ENCODE data around the gene A2M.
"Not testable (repeated sequence)": the region's sequence is repeated elsewhere in the genome, so short reads cannot be mapped to it uniquely, and the experiment has no call there.

A2M gene

DNA sequence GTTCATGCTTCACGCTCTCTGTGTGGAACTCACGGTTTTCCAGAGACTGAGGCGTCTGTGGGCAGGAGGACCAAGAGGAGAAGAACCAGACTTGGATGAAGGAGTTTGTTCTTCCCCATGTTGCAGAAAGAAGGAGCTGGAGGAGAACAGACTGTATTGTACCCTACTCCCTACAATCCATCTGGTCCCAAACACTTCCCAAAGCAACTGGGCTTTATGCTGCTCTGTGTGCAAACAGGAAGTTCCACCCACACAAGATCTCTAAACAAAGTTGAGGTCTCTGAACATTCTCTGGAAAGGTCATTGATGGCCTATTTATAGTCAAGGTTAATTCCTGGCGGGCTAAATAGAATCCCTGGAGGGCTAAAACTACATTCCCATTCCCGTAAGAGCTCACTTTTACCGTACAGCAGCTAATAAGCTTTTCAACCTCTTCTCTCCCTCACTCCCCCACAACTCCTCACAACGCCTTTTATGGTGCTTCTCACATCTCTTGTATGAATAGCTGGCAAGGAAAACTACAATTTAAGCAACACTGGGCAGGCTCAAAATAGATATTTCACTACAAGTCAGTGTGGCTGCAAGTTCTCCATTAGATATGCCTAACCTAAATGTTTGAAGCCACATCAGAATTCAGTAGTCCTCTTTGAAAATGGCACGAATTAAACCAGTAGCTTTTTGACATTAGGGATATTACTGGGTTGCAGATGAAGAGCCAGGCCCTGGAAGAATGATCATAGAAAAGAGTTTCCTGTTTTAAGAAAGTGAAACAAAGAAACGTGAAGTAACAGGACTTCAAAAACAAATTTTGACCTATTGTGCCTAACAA is at the start of gene A2M:
TSS of gene A2M (minus strand) at position 189 of the 829 bp plus-strand sequence. CDS start at position 119, 70 bp downstream.
- peak; percentile 55 to 80 for DNase-seq

DNA sequence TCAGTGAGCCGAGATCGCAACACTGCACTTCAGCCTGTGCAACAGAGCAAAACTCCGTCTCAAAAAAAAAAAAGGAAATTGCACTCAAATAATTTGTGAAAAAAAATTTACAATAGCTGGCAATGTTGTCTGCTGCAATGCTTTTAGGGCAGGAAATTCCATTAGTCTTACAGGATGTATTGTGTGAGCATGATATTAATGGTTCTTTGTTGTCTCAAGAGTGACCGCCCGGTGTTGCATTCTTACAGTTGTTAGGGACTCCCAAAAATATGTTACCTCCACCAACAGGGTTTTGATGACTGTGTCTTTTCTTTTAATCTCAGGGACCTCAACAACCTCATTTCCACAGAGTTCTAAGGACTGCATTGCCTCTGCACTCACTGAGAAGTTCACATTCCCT is 47.7 kb upstream of the A2M start:
- DNase-seq = no peak

DNA sequence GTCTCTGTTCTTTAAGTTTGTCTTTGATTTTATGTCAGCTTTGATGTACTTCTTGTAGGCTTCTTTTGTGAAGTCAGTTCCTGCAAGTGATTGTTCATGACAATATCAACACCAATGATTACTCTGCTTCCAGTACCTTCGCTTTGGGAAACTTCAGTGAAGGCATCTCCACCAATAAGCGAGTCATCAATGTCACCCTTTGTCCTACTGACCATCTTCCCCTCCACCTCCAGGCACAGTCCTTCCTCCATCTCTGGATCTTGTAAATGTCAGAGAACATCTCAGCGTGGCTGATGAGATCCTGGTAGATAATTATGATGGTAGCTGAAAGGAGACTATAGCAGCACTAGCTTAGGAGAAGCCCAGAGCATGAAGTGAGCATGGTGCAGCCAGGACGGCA is 40.4 kb upstream of the A2M start:
- DNase-seq = peak in 1 of 2 donors; percentile 18

DNA sequence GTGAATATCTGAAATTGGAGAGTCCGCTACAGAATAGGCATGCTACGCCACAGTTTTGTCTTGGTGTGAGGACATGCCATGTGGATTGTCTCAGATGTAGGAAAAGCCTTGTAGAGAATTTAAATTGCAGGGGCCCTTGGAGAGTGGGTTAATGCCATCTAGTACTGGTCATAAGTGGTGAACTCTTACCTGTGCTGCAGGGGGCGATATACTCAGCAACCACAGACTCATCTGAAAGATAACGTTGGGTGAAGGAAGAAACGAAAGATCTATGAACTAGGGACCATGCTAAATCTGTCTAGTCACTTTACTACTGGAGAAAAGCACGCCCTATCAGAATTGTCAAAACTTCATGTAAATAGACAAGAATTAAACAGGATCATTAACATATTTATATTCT is 33.7 kb upstream of the A2M start:
- no peak for DNase-seq

DNA sequence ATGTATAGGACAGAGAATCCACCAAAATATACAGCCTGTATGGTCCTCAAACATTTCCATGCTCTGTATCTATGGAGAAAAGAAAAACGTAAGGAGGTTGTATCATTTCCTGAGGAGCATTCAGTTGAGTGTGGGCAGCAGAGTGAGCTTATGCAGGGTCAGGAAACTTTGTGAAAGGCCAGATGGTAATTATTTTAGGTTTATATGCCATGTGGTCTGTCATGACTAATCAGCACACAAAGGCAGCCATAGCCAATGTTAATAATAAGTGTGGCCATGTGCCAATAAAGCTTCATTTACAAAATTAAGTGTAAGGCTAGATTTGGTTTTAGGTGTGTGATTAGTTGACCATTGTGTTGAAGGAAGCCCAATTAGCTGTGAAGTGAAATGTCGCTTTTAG is 33.2 kb upstream of the A2M start:
- DNase-seq = peak; percentile 23 to 41

DNA sequence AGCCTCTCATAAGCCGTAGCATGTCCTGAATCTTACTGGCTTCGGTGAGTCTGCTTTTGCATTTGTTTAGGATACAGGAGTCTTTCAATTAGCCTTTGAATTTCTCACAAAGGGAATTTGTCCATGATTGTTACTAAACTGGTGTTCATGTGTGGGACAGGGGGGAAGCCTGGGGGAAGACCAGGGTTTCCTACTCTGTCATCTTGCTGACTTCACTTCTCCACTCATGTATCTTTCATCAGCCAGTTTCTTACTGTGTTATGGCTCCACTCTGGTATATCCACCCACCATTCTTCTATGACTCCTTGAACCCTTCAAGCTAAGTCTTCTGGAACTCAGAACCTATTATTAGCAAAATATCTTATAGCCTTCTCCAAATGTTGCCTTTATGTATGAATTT is 31.7 kb upstream of the A2M start:
- DNase-seq = peak; percentile 72 to 89

DNA sequence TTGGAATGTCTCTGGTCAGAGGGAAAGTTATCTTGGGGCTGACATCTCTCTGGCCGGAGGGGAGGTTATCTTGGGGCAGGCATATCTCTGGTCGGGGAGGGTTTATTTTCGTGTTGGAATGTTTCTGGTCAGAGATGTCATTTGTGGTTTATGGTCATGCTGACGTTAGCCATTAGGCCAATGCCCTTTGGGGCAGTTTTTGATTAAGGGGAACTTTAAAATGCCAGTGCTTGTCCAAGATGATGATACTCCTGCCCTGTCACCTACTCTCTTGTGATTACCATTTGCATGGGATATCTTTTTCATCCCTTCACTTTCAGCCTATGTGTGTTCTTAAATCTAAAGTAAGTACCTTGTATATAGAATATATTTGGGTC is 29.0 kb upstream of the A2M start:
- peak; percentile 18 to 25 for DNase-seq

DNA sequence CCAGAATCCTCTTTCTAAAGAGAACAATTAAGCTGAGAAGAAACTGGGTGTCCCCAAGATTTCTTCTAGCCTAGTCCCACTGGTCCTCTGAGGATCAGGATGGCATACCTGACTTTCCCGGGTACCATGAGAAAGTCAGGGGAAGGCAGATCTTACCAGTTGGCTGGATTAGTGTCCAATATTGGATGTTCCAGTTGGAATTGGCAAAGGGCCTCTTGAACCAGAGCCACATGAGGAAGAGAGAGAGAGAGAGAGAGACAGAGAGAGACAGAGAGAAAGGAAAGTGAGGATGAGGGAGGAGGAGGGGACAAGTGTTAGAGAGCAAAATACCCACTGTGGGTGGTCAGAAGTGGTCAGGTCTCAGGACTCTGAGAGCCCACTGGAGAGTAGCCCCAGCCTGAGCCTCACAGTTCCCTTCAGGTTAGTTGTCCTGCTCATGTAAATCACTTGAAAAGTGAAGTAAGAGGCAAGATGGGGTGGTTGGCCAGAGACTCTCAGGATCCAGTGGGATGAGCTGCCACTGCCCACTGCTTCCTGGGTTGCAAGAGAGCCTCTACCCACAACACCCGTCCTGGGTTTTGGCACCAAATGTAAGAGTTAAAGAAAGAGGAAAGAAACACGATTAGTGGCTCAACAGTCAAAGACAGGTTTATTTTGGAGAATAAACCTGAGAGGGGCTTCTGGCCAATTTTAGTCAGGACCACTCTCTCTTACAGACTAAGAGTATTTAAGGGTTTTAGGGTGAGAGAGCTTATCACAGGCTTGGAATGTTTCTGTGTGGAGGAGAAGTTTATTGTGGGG is 28.4 kb upstream of the A2M start:
- DNase-seq = peak; percentile 20 to 47

DNA sequence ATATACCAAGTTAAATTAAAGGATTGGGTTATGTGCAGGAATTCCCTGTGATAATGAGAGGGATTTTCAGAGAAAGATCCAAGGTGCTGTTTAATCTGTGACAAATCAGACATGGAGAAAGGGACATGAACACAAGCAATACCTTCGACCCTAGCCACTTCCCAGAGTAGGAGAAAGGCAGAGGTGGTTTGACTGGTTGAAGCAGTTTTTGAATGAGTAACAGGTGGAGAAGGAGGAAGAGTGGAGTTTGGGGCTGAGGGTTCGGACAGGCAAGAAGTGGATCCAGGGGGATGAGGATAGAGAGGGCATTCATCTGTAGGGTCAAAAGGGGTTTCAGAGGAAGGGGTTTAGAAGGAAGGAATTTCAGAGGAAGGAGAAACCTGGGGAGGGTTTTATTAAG is 27.4 kb upstream of the A2M start:
- no peak for DNase-seq

GRCh38 chr12:9139588-9140290 is 24.0 kb upstream of the A2M start:
- not testable (repeated sequence) for DNase-seq

GRCh38 chr12:9135903-9136310 is 20.2 kb upstream of the A2M start:
- DNase-seq = no peak

DNA sequence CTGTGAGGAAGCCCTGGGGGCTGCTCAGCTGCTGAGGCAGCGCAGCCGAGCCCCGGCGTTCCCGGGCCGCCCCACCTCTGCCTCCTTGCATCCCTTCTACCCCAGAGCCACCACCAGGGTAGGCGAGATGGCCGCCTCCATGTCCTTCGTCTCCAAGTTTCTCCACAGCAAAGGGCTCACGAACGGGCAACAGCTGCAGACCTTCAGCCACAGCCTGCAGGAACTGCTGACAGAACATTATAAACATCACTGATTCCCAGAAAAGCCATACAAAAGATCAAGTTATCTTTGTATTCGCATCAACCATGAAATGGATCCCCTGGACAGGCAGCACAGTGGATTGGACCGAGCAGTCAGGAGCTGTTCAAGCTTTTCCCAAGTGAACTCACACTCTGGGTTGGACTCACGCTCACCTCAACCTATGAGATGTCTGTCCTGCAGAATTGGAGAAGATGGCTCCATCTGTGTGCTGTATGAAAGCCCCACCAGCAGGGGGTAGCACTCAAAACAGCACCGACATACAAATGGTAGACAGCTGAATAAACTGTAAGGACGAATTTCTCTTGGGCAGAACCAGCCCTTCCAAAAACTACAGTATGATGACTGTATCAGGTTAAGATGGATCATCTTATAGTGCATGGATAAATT is 19.4 kb upstream of the A2M start:
- DNase-seq = no peak

DNA sequence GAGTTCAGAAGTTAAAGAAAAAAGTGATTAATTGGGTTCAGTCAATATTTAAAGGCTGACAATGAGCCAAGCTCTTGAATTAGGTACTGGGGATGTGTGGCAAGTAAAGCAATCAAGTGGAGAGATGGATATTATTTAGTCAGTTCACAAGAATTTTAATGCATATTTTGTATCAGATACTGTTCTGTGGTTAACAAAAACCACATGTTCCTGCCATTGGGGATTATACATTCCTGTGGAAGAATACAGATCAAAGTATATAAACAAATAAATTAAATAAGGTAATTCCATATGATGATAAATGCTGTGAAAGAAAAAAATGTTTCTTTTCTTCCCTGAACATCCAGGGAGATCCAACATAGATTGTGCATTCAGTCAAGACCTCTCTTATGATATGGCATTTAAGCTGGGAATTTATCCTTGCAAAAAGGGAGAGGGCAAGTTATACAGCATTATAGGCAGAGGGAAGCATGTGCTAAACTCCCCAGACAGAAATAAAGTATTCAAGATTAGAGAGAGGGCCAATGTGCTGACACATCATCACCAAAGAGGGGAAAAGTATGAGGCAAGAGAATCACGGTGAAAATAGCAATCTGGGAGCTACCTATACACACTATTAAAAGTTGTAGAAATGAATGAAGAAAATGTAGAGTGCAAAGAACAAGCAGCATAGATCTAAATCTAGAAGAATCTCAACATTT is 17.6 kb upstream of the A2M start:
- DNase-seq = no peak

GRCh38 chr12:9132008-9132535 is 16.4 kb upstream of the A2M start:
- DNase-seq = no peak

- DNase-seq = no peak
Measured at GRCh38 chr12:9130244-9130643, 14.5 kb upstream of the A2M start.

DNA sequence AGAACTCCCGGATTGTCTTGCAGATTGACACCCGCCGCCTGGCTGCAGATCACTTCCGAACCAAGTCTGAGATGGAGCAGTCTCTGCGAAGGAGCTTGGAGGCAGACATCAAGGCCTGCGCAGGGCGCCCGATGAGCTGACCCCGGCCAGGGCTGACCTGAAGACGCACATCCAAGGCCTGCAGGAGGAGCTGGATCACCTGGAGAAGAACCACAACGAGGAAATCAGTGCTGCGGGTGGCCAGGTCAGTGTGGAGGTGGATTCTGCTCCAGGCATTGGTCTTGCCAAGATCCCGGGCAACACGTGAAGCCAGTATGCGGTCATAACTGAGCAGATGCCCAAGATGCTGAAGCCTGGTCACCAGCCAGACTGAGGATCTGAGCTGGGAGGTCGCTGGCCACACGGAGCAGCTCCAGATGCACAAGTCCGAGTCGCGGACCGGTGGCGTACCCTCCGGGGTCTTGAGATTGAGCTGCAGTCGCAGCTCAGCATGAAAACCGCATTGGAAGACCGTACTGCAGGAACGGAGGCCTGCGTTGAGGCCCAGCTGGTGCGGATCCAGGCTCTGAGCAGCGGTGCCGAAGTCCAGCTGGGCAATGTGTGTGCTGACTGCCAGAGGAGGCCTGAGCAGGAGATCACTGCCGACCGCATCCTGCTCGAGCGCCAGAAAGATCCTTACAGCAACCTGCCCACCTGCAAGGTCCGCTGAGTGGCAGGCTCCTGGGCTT is 12.4 kb upstream of the A2M start:
- no peak for DNase-seq

DNA sequence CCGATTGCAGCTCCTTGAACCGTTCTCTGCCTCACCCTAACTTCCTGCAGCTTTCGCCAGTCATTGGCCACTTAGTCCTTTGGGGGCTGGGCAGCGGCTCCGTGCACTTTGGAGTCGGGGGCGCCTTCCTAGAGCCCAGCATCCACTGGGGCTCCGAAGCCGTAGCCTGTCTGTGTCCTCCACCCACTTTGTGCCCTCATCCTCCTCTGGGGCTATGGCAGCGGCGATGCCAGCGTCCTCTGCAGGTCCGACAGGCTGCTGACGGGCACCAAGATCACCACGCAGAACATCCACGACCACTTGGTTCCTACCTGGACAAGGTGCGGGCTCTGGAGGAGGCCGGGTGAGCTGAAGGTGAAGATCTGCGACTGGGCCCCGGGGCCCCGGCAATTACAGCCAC is 11.8 kb upstream of the A2M start:
- no peak for DNase-seq

DNA sequence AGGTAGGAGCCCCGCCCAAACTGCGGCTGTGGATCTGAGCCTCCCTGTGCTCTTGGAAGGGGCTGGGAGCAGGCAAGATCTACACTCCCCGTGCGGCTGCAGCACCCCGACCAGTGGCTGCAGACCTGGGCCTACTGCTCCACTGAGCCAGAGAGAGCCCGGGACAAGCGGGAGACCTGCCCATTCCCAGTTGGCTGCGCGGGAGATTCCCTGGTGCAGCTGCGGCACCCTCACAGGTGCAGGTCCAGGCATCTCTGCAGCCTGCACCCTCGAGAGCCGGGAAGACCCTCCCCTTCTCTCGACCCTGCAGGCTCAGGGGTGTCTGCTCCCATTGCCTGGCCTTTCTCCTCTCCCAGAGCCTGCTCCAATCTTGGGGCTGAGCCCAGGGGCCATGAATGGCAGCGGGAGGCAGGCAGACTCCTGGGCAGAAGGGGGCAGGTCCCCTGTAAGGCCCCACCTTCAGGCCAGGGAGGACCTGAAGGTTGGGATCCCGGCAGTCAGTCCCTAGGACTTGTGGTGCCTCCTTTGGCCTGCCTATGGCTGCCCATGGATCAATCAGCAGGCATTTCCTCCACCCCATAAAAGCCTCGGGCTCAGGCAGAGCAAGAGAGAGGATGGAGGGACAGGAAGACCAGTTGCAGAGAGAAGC is 8.8 kb upstream of the A2M start:
- no peak for DNase-seq

- no peak for DNase-seq
Measured at GRCh38 chr12:9123781-9124382, 8.2 kb upstream of the A2M start.

- no peak for DNase-seq
Measured at GRCh38 chr12:9122091-9122609, 6.4 kb upstream of the A2M start.
